Transverse colon (tissue), 3 donors: Measurements from ENCODE around the gene CPSF4.
A peak's percentile ranks its signal among the peaks of the same experiment; 100 is the strongest.

ENCODE experiments used
- CTCF ChIP-seq, 5 experiments: fragments of 200-600 bp in 3 of 5; fragments of 450-650 bp in 2 of 5; sonication (generic) in 3 of 5; IDR thresholded peaks; 1 replicate in 2 of 5; 2 replicates in 3 of 5; pipeline ENCODE4 v1.5.1; 2016 to 2017; ENCODE audit warnings: antibody characterized with exemption in 5 of 5, inconsistent platforms in 3 of 5, mild to moderate bottlenecking in 2 of 5, moderate library complexity in 1 of 5
- POLR2A ChIP-seq: fragments of 450-650 bp; IDR thresholded peaks from one replicate; pipeline ENCODE4 v1.6.1; 2016; ENCODE audit warnings: antibody characterized with exemption, mild to moderate bottlenecking, moderate library complexity

- peak; percentile 92 for TF ChIP-seq POLR2A
- no peak for TF ChIP-seq CTCF (IDR thresholded peaks at IDR 0.05)
Measured at GRCh38 chr7:99499721-99500636, 61.2 kb downstream of the CPSF4 start, which contains the start of gene ZNF394.
